PC-3 (cell line): ENCODE results near the gene TEPSIN. TPM values are rescaled to one million over a fixed set of nuclear protein-coding genes. Genes with fewer than 3 reads are reported as not detected.

Experiments used
- ATAC-seq: fragments of 200-7000 bp; cut with Tn5 transposase; 2 replicates; pipeline ENCODE4 v1.9.1; 2020; ENCODE audit warnings: mild to moderate bottlenecking, moderate library complexity
- BruUV-seq: library from RNA; stranded (reverse); fragments of 400-500 nt; replicated peaks from 2 replicates; lab custom pipeline; 2021; lab: Mats Ljungman, UMichigan
- CTCF ChIA-PET: fragments of 300-600 bp; sonication (Branson Sonifier 250); formaldehyde crosslinking; loops from one replicate; lab custom pipeline; 2022; ENCODE audit warnings: antibody characterized with exemption; lab: Charles Lee
- POLR2A ChIA-PET: fragments of 300-600 bp; sonication (Branson Sonifier 250); formaldehyde crosslinking; loops from one replicate; lab custom pipeline; 2022; ENCODE audit warnings: antibody characterized with exemption; ENCODE audit not compliant: unreplicated experiment; lab: Charles Lee
- DNase-seq: peaks from one replicate; pipeline ENCODE4 v3.0.0-alpha.2; 2015
- H2AFZ ChIP-seq: fragments of 300-600 bp; sonication (generic); 2 replicates; pipeline ENCODE4 v1.6.0; 2016; ENCODE audit warnings: antibody characterized with exemption, low read length
- H3F3A ChIP-seq: fragments of 300-600 bp; sonication (generic); one replicate; pipeline ENCODE4 v1.6.0; 2017; ENCODE audit warnings: antibody characterized with exemption, low read length, control low read depth, mild to moderate bottlenecking; ENCODE audit not compliant: unreplicated experiment
- H3K27ac ChIP-seq: fragments of 300-600 bp; sonication (generic); 2 replicates; pipeline ENCODE4 v1.5.1; 2016; ENCODE audit warnings: mild to moderate bottlenecking, low read length
- H3K27me3 ChIP-seq: fragments of 300-600 bp; sonication (generic); 2 replicates; pipeline ENCODE4 v1.6.1; 2016; ENCODE audit warnings: low read length, mixed read lengths
- H3K36me3 ChIP-seq: fragments of 300-600 bp; sonication (generic); 2 replicates; pipeline ENCODE4 v1.6.1; 2016; ENCODE audit warnings: low read depth, mixed run types, low read length, mixed read lengths
- H3K4me1 ChIP-seq: fragments of 300-600 bp; sonication (generic); 2 replicates; pipeline ENCODE4 v1.5.1; 2016; ENCODE audit warnings: low read length; ENCODE audit not compliant: insufficient read depth
- H3K4me2 ChIP-seq: fragments of 300-600 bp; sonication (generic); 2 replicates; pipeline ENCODE4 v1.6.0; 2016; ENCODE audit warnings: low read length
- H3K4me3 ChIP-seq: fragments of 300-600 bp; sonication (generic); 2 replicates; pipeline ENCODE4 v1.5.1; 2016; ENCODE audit warnings: mild to moderate bottlenecking, low read length, mixed read lengths
- H3K79me2 ChIP-seq: fragments of 300-600 bp; sonication (generic); 2 replicates; pipeline ENCODE4 v1.6.1; 2017; ENCODE audit warnings: low read length, mixed read lengths
- H3K9ac ChIP-seq: fragments of 300-600 bp; sonication (generic); 2 replicates; pipeline ENCODE4 v1.6.0; 2016; ENCODE audit warnings: mild to moderate bottlenecking, low read length
- H3K9me2 ChIP-seq: fragments of 300-600 bp; sonication (generic); replicated peaks from 2 replicates; pipeline ENCODE4 v1.6.1; 2016; ENCODE audit warnings: mixed run types, low read length, mixed read lengths
- H3K9me3 ChIP-seq: fragments of 300-600 bp; sonication (generic); 2 replicates; pipeline ENCODE4 v1.6.1; 2016; ENCODE audit warnings: low read length, mixed read lengths
- H4K20me1 ChIP-seq: fragments of 300-600 bp; sonication (generic); 2 replicates; pipeline ENCODE4 v1.6.1; 2016; ENCODE audit warnings: low read length, mixed read lengths
- EZH2 ChIP-seq: fragments of 300-600 bp; sonication (generic); IDR thresholded peaks from one replicate; pipeline ENCODE4 v1.6.1; 2017; ENCODE audit warnings: antibody characterized with exemption, mild to moderate bottlenecking, low read length; ENCODE audit not compliant: unreplicated experiment
- EZH2phosphoT487 ChIP-seq: fragments of 300-600 bp; sonication (generic); IDR thresholded peaks from 2 replicates; pipeline ENCODE4 v1.6.1; 2018; ENCODE audit warnings: mild to moderate bottlenecking, antibody characterized with exemption, low read length, borderline replicate concordance
- intact Hi-C: fragments of 100-400 bp; cut with micrococcal nuclease; formaldehyde crosslinking; loops from 2 replicates; pipeline ENCODE4 v1.9.0; 2023
- total RNA-seq: library from RNA; depleted of rRNA; stranded (reverse); fragments of >200 nt; gene quantifications from 2 replicates; pipeline ENCODE4 v1.2.3, GENCODE V29; 2014
- TF ChIP-seq, protein P1 (sequence below): fragments of 300-600 bp; sonication (generic); conservative IDR thresholded peaks from 2 replicates; pipeline ENCODE4 v1.5.1; 2017; ENCODE audit warnings: antibody characterized with exemption, low read depth, mild to moderate bottlenecking, low read length

Gene TEPSIN
- total RNA-seq, 1 experiment from 2014 or later: 28.8 TPM

DNA sequence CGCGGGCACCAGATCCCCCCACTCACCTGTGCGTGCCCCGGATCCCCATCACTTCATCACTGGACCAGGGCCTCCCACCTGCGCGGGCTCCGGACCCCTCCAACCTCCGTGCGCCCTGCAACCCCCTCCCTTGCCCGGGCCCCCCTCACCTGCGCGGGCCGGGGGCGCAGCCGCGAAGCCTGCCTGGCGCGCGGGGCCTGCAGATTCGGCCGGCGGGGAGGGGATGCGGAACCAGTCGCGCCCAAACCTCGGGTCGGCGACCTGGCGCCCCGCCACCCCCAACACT is 16.3 kb downstream of the TEPSIN start:
- Histone ChIP-seq H3K27me3 (no peaks in the 10 kb centered on the region), H3K36me3 (no peaks in the 10 kb centered on the region), H2AFZ (peak overlapping the region; percentile 95), H3K4me3 (peak overlapping the region; percentile 91), H3K9ac (peak overlapping the region; percentile 83), H3K79me2 (peaks cover 19% of the 10 kb centered on the region), H3K27ac (no peak overlapping the region), H3K9me2 (no peaks in the 10 kb centered on the region), H3F3A (no peaks in the 10 kb centered on the region), H4K20me1 (no peaks in the 10 kb centered on the region), H3K9me3 (0 out of 2 replicates have a peak, but pooled peaks cover 3% of the 10 kb centered on the region), H3K4me1 (peaks cover 19% of the 10 kb centered on the region), H3K4me2 (peak overlapping the region; percentile 98)
- DNase-seq: no peak
- ATAC-seq: no peak
- POLR2A ChIA-PET: interaction anchor here (0.6 kb wide), 1 partner anchor 210 kb away, joined by 8 read pairs; no protein-coding TSS in a partner anchor
- no TSS peak for BruUV-seq
- intact Hi-C loops: no loop called here
- TF ChIP-seq EZH2 (no peak), EZH2phosphoT487 (no peak)
- TF ChIP-seq, protein P1, sequence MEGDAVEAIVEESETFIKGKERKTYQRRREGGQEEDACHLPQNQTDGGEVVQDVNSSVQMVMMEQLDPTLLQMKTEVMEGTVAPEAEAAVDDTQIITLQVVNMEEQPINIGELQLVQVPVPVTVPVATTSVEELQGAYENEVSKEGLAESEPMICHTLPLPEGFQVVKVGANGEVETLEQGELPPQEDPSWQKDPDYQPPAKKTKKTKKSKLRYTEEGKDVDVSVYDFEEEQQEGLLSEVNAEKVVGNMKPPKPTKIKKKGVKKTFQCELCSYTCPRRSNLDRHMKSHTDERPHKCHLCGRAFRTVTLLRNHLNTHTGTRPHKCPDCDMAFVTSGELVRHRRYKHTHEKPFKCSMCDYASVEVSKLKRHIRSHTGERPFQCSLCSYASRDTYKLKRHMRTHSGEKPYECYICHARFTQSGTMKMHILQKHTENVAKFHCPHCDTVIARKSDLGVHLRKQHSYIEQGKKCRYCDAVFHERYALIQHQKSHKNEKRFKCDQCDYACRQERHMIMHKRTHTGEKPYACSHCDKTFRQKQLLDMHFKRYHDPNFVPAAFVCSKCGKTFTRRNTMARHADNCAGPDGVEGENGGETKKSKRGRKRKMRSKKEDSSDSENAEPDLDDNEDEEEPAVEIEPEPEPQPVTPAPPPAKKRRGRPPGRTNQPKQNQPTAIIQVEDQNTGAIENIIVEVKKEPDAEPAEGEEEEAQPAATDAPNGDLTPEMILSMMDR: no peak
- CTCF ChIA-PET: interaction anchor here (0.7 to 1.0 kb wide), 2 partner anchors 16 to 137 kb away, joined by 3 read pairs; no protein-coding TSS in a partner anchor

DNA sequence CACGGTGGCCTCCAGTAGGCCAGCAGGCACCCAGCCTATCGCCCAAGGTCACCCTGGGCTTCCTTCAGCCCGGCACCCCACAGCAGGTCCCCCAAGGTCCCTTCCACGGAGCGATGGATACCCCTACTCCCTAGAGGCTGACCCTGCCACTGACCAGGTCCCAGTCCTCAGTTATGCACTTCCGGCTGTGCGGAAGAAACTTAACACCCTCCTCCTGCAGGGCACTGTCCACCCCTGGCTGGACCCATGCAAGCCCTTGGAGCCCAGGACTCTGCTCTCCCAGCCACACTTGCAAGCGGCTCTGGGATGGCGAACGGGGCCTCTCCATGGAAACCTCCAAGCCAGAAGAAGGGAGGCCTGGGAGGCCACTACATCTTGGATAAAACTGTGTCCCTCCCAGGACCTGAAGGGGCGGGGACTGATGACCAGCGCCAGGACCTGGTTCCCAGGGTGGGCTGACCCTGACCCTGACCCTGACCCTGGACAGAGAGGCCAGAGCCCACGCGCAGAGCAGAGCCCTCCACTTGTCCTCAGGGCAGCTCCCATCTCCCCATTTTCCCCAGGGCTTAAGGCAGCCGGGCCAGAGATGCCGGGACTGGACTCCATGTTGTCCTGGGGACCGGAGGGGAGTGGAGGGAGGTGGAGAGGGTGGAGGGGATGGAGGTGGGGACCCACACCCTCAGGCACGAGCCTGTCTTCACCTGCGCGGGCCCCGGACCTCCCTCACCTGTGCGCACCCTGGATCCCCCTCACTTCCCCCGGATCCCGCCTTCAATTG is 16.8 kb downstream of the TEPSIN start:
- Histone ChIP-seq H3K9me3 (0 out of 2 replicates have a peak, but pooled peaks cover 3% of the 10 kb centered on the region), H2AFZ (peak overlapping the region; percentile 95), H3K36me3 (no peaks in the 10 kb centered on the region), H3K4me3 (peak overlapping the region; percentile 91), H3K9ac (peak overlapping the region; percentile 83), H3K27me3 (no peaks in the 10 kb centered on the region), H3K79me2 (peaks cover 19% of the 10 kb centered on the region), H3F3A (no peaks in the 10 kb centered on the region), H3K4me2 (peak overlapping the region; percentile 98), H3K4me1 (peaks cover 19% of the 10 kb centered on the region), H3K27ac (no peak overlapping the region), H4K20me1 (no peaks in the 10 kb centered on the region), H3K9me2 (no peaks in the 10 kb centered on the region)
- ATAC-seq: no peak; the same call in 1 of the 2 replicates
- BruUV-seq: TSS peak; percentile 32
- ChIA-PET CTCF (interaction anchor here (1.0 kb wide), 1 partner anchor 16 kb away, joined by 3 read pairs; no protein-coding TSS in a partner anchor), POLR2A (no interaction called here)
- no peak for TF ChIP-seq EZH2
- TF ChIP-seq EZH2phosphoT487: no peak
- TF ChIP-seq, protein P1: no peak
- DNase-seq: no peak
- intact Hi-C loops: no loop called here

DNA sequence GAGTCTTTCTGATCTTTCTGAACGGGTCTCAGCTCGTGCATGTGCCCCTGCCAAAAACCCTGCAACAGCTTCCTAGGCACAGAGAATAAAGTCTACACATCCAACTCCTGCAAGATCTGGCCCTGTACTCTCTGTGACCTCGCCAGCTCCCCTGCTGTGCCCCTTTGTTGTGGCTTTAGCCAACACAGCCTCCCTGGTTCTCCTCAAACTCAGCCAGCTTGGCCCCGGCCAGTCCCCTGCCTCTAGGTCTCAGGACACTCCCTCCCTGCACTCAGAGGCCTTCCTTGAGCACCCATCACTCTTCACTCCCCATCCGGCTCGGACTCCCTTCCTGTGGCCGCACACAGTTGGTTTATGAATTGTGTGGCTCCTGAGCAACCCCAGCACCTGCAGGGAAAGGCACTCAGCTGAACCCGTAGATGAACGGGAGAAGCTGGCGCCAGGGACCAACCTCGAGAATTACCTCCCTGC is 17.4 kb downstream of the TEPSIN start:
- Histone ChIP-seq H3K4me2 (peak overlapping the region; percentile 98), H3K36me3 (no peaks in the 10 kb centered on the region), H3K27ac (no peak overlapping the region), H3K9me3 (0 out of 2 replicates have a peak, but pooled peaks cover 3% of the 10 kb centered on the region), H3K4me1 (peaks cover 19% of the 10 kb centered on the region), H3K9ac (no peak overlapping the region), H2AFZ (no peak overlapping the region), H3K79me2 (peaks cover 19% of the 10 kb centered on the region), H3K9me2 (no peaks in the 10 kb centered on the region), H3K27me3 (no peaks in the 10 kb centered on the region), H4K20me1 (no peaks in the 10 kb centered on the region), H3K4me3 (peak overlapping the region; percentile 91), H3F3A (no peaks in the 10 kb centered on the region)
- CTCF ChIA-PET: no interaction called here
- ATAC-seq: no peak
- POLR2A ChIA-PET: no interaction called here
- no TSS peak for BruUV-seq
- no peak for TF ChIP-seq EZH2phosphoT487
- TF ChIP-seq EZH2: no peak
- TF ChIP-seq, protein P1: no peak
- intact Hi-C loops: no loop called here
- DNase-seq: no peak
